Effector memory CD4-positive, alpha-beta T cell (primary cell): ENCODE results near the gene CCDC148.

Experiments used
- DNase-seq, 3 donors: peaks; one replicate each; pipeline ENCODE4 v3.0.0-alpha.2; 2020
- H3K27ac ChIP-seq: 2 replicates; pipeline ENCODE4 v1.7.0; 2013; ENCODE audit warnings: mild to moderate bottlenecking, low read length, moderate library complexity; ENCODE audit not compliant: insufficient read depth, poor library complexity, severe bottlenecking
- H3K27me3 ChIP-seq: replicated peaks from 2 replicates; pipeline ENCODE4 v1.7.0; 2013; ENCODE audit warnings: mild to moderate bottlenecking, low read length; ENCODE audit not compliant: insufficient read depth, control insufficient read depth, poor library complexity, severe bottlenecking
- H3K36me3 ChIP-seq: 2 replicates; pipeline ENCODE4 v1.7.0; 2013; ENCODE audit warnings: mild to moderate bottlenecking, low read length, moderate library complexity; ENCODE audit not compliant: control insufficient read depth, insufficient read depth
- H3K4me1 ChIP-seq: 2 replicates; pipeline ENCODE4 v1.7.0; 2013; ENCODE audit warnings: low read length, mild to moderate bottlenecking; ENCODE audit not compliant: control insufficient read depth, insufficient read depth, poor library complexity, severe bottlenecking
- H3K4me3 ChIP-seq: 2 replicates; pipeline ENCODE4 v1.7.0; 2013; ENCODE audit warnings: low read length, low read depth, mild to moderate bottlenecking; ENCODE audit not compliant: insufficient read depth, poor library complexity, severe bottlenecking
- H3K9me3 ChIP-seq: 2 replicates; pipeline ENCODE4 v1.7.0; 2013; ENCODE audit warnings: mild to moderate bottlenecking, low read length, moderate library complexity; ENCODE audit not compliant: control insufficient read depth

The CCDC148 gene

GRCh38 chr2:158467248-158467647 is 10.7 kb upstream of the CCDC148 start:
- no peaks in the 10 kb centered on the region for H3K36me3 ChIP-seq
- H3K27me3 ChIP-seq, result no peaks in the 10 kb centered on the region
- H3K27ac ChIP-seq, result no peak overlapping the region
- no peak overlapping the region for H3K4me3 ChIP-seq
- no peaks in the 10 kb centered on the region for H3K9me3 ChIP-seq
- no peaks in the 10 kb centered on the region for H3K4me1 ChIP-seq
- no peak for DNase-seq

GRCh38 chr2:158464426-158465281 is 8.1 kb upstream of the CCDC148 start:
- no peaks in the 10 kb centered on the region for H3K27me3 ChIP-seq
- no peaks in the 10 kb centered on the region for H3K36me3 ChIP-seq
- peaks cover 1% of the 10 kb centered on the region for H3K4me1 ChIP-seq
- no peak for DNase-seq
- H3K4me3 ChIP-seq, result no peak overlapping the region
- no peak overlapping the region for H3K27ac ChIP-seq
- no peaks in the 10 kb centered on the region for H3K9me3 ChIP-seq

GRCh38 chr2:158463496-158464095 is 7.0 kb upstream of the CCDC148 start:
- H3K27me3 ChIP-seq, result no peaks in the 10 kb centered on the region
- no peaks in the 10 kb centered on the region for H3K36me3 ChIP-seq
- peaks cover 3% of the 10 kb centered on the region for H3K4me1 ChIP-seq
- DNase-seq, result no peak
- no peak overlapping the region for H3K4me3 ChIP-seq
- H3K27ac ChIP-seq, result no peak overlapping the region
- no peaks in the 10 kb centered on the region for H3K9me3 ChIP-seq

DNA sequence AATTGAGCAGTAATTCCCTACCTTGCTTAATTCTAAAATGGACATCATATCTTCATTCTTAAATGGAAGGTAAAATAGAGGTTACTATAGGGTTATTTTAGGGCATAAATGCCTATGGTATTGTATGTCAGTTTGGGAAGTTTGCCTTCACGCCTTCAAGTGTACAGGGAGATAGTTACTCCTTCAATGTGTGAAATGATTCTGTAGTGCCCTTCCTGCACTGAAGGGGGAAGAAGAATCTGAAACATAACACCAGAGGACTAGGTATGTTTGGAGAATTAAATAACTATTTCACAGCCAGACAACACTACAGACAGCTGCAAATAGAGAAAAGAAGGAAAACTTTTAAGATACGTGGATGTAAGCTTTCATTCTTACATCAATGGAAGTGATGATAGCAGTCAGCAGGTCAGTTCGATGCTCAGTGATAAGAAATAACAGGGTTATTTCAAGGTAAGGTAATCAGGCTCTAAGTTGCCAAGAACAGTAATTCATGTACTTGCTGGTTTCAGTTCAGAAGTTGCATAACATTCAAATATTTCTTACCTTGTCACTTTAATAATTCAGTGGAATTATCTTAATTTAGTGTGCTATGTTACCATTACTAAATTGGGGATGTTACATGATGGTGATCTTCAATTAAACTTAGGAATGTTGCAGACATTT is 4.2 kb upstream of the CCDC148 start:
- Histone ChIP-seq H3K36me3 (no peaks in the 10 kb centered on the region), H3K27me3 (no peaks in the 10 kb centered on the region), H3K4me3 (no peak overlapping the region), H3K9me3 (no peaks in the 10 kb centered on the region), H3K4me1 (peaks cover 15% of the 10 kb centered on the region), H3K27ac (no peak overlapping the region)
- no peak for DNase-seq

- Histone ChIP-seq H3K27me3 (no peaks in the 10 kb centered on the region), H3K9me3 (no peaks in the 10 kb centered on the region), H3K27ac (no peak overlapping the region), H3K36me3 (no peaks in the 10 kb centered on the region), H3K4me3 (no peak overlapping the region), H3K4me1 (peaks cover 15% of the 10 kb centered on the region)
- DNase-seq, result no peak
Measured at GRCh38 chr2:158459161-158460003, 2.8 kb upstream of the CCDC148 start.

DNA sequence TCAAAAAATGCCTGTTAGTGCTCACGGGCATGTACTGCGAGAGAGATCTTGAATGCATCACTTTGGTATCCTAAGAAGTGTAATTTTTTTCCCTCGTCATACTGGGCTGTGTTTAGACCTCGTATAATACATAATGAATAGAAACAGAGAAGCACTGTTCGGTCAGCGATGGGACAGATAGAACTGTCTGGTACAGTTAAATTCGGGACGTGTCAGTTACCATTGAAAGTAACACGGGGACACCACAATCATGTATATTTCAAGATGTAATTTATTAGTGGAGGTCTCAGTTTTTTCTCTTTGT is 2.0 kb upstream of the CCDC148 start:
- Histone ChIP-seq H3K4me1 (peaks cover 15% of the 10 kb centered on the region), H3K27me3 (no peaks in the 10 kb centered on the region), H3K9me3 (no peaks in the 10 kb centered on the region), H3K4me3 (peak overlapping the region; percentile 96), H3K36me3 (no peaks in the 10 kb centered on the region), H3K27ac (no peak overlapping the region)
- DNase-seq, result no peak

DNA sequence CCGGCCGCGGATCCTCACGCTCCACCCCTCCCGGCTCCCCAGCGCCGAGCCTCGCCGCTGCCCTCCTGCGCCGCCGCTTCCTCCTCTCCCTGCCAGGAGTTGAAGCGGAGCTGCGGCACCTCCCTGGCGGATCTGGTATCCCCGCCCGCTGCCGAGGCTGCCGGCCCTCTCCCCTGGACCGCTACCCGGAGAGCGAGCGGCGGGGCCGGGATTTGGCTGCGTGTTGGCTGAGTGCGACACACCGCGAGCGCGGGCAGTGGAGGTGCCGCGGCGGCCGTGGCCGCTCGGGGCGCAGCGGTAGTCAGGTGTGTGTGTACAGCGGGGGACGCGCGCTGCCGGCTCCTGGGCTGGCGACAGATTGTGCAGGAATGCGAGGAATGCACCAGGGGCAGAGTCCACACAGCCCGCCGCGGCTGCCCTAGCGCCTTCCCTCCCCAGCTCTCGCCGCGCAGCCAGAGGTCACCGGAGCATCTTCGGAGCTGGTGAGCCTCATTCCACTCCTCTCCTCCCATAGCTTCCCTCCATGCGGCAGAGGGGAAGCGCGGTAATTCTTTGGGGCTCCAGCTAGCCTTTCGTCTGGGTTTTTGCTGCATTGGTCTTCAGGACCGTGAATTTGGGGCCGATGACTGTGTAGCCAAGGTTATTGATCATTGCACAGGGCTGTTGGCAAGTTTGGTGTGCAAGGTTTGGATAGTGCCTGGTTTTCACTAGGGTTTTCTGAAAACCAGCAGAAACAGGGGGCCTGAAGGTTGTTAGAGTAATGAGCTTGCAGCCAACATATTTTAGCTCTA is 1.5 kb upstream of the CCDC148 start:
- Histone ChIP-seq H3K4me1 (peaks cover 15% of the 10 kb centered on the region), H3K27ac (peak overlapping the region; percentile 77), H3K27me3 (no peaks in the 10 kb centered on the region), H3K9me3 (no peaks in the 10 kb centered on the region), H3K4me3 (peak overlapping the region; percentile 96), H3K36me3 (no peaks in the 10 kb centered on the region)
- peak; percentile 34 to 49 (median 37) for DNase-seq

DNA sequence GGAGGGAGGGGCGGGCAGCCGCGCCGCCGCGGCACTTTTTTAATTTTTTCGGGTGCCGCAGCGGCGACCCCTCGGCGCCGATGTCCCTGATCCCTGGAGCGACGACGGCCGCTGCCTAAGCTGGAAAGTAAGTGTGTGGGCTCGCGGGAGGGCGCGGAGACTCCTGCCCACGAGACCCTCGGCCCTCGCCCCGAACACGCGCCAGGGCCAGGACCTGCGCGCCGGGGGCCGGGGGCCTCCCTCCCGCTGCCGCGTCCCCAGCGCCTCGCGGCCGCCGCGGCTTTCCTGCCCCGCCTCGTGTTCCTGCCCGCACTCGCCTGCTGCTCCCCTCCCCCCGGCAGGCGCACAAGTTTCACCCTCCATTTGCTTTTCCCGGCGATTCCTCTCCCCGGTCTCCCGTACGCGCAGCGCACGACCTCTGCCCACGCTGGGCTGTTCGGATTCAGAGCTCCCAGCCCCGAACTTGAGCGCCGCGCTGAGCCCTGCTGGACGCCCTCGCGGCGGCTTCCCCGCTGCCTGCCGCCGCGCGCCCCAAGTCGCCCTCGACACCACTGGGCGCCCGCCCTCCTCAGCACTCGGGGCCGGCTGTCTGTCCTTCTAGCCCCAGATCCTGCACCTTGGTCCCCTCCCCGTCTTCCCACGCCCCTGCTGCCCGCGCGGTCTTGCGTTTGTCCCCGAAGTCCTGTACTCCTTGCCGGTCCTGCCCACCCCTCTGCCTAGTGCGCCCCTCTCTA is 706 bp upstream of the CCDC148 start:
- Histone ChIP-seq H3K27ac (peak overlapping the region; percentile 77), H3K36me3 (no peaks in the 10 kb centered on the region), H3K4me3 (peak overlapping the region; percentile 96), H3K27me3 (no peaks in the 10 kb centered on the region), H3K4me1 (peaks cover 15% of the 10 kb centered on the region), H3K9me3 (no peaks in the 10 kb centered on the region)
- peak; percentile 31 to 40 (median 36) for DNase-seq

GRCh38 chr2:158443606-158444005 is 12.9 kb downstream of the CCDC148 start:
- no peak for DNase-seq
- H3K9me3 ChIP-seq, result no peaks in the 10 kb centered on the region
- H3K4me3 ChIP-seq, result no peak overlapping the region
- no peaks in the 10 kb centered on the region for H3K4me1 ChIP-seq
- H3K27ac ChIP-seq, result no peak overlapping the region
- no peaks in the 10 kb centered on the region for H3K36me3 ChIP-seq
- no peaks in the 10 kb centered on the region for H3K27me3 ChIP-seq
